Fibroblast of skin of abdomen (primary cell): ENCODE measurements around the gene ACTR10. TPM values are rescaled to one million over a fixed set of nuclear protein-coding genes. Genes with fewer than 3 reads are reported as not detected.
A peak's percentile ranks its signal among the peaks of the same experiment; 100 is the strongest.

Experiments used
- DNase-seq: peaks from one replicate; pipeline ENCODE4 v3.0.0-alpha.2; 2013
- polyA plus RNA-seq, 2 experiments: library from polyadenylated mRNA; unstranded; fragments of 120-200 nt; gene quantifications; one replicate each; pipeline ENCODE4 v1.2.1, GENCODE V29; 2013; ENCODE audit not compliant: insufficient read length in 2 of 2

ACTR10 gene
- 76.9 TPM for polyA plus RNA-seq (2013, experiment 1 of 2; ENCODE audit: insufficient read length)
- 79.9 TPM for polyA plus RNA-seq (2013, experiment 2 of 2; ENCODE audit: insufficient read length)

GRCh38 chr14:58199726-58200479, at the start of gene ACTR10:
TSS of gene ACTR10 (plus strand) at chr14:58200149. CDS start at chr14:58200218, 69 bp downstream.
- peak; percentile 77 for DNase-seq

- DNase-seq: no peak
Observed at GRCh38 chr14:58150243-58150805, 49.6 kb upstream of the ACTR10 start.

GRCh38 chr14:58151133-58152013, 48.6 kb upstream of the ACTR10 start:
- DNase-seq: peak; percentile 39

- DNase-seq: peak; percentile 87
Observed at GRCh38 chr14:58152014-58152857, 47.7 kb upstream of the ACTR10 start, which contains the start of gene ARMH4. TSS of gene ARMH4 (minus strand) at chr14:58152213. CDS start at chr14:58139358, 12,855 bp downstream.

- no peak for DNase-seq
Observed at GRCh38 chr14:58160561-58160960, 39.4 kb upstream of the ACTR10 start.

GRCh38 chr14:58166005-58166983, 33.7 kb upstream of the ACTR10 start:
- peak; percentile 85 for DNase-seq

GRCh38 chr14:58167057-58167456, 32.9 kb upstream of the ACTR10 start:
- DNase-seq: peak; percentile 3

GRCh38 chr14:58167891-58168290, 32.1 kb upstream of the ACTR10 start:
- DNase-seq: no peak

GRCh38 chr14:58171090-58171489, 28.9 kb upstream of the ACTR10 start:
- peak; percentile 87 for DNase-seq

GRCh38 chr14:58177125-58177524, 22.8 kb upstream of the ACTR10 start:
- no peak for DNase-seq

- no peak for DNase-seq
Observed at GRCh38 chr14:58189176-58189575, 10.8 kb upstream of the ACTR10 start.

- no peak for DNase-seq
Observed at GRCh38 chr14:58191763-58192601, 8.0 kb upstream of the ACTR10 start.

- DNase-seq: no peak
Observed at GRCh38 chr14:58193542-58193941, 6.4 kb upstream of the ACTR10 start.

- no peak for DNase-seq
Observed at GRCh38 chr14:58196198-58196597, 3.8 kb upstream of the ACTR10 start.

GRCh38 chr14:58198086-58198485, 1.9 kb upstream of the ACTR10 start:
- no peak for DNase-seq

GRCh38 chr14:58200480-58200841, 512 bp downstream of the ACTR10 start:
- DNase-seq: no peak

- DNase-seq: no peak
Observed at GRCh38 chr14:58200846-58201245, 897 bp downstream of the ACTR10 start.

GRCh38 chr14:58213176-58213575, 13.2 kb downstream of the ACTR10 start:
- no peak for DNase-seq

- no peak for DNase-seq
Observed at GRCh38 chr14:58215191-58215914, 15.4 kb downstream of the ACTR10 start.
